ENCODE measurements around the gene ZNRD2. TPM values are rescaled to one million over a fixed set of nuclear protein-coding genes. Genes with fewer than 3 reads are reported as not detected.
A peak's percentile ranks its signal among the peaks of the same experiment; 100 is the strongest.
"Not testable (repeated sequence)": the region's sequence is repeated elsewhere in the genome, so short reads cannot be mapped to it uniquely, and the experiment has no call there.

Gene ZNRD2, protein sequence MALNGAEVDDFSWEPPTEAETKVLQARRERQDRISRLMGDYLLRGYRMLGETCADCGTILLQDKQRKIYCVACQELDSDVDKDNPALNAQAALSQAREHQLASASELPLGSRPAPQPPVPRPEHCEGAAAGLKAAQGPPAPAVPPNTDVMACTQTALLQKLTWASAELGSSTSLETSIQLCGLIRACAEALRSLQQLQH
- 10 to 100 TPM; 16.5 to 25.7 (median 25.4) TPM for total RNA-seq

GRCh38 chr11:65569973-65570918 lies at the start of gene ZNRD2:
Gene ZNRD2, plus strand, starts transcription at chr11:65570477. Its CDS starts 15 bp downstream, at chr11:65570492.
- Histone ChIP-seq H3K36me3 (no peaks in the 10 kb centered on the region), H3K4me1 (peaks cover 5 to 62% (median 33%) of the 10 kb centered on the region in 4 donors), H3K9me3 (no peaks in the 10 kb centered on the region), H3K27me3 (no peaks in the 10 kb centered on the region), H3K27ac (peak within 1 kb of the TSS; percentile 92 to 97 (median 96)), H3K4me3 (peak within 1 kb of the TSS; percentile 45 to 83 (median 80))
- TF ChIP-seq POLR2A (IDR thresholded peaks at IDR 0.05), result peak; percentile 66 to 74
- TF ChIP-seq, protein P1, sequence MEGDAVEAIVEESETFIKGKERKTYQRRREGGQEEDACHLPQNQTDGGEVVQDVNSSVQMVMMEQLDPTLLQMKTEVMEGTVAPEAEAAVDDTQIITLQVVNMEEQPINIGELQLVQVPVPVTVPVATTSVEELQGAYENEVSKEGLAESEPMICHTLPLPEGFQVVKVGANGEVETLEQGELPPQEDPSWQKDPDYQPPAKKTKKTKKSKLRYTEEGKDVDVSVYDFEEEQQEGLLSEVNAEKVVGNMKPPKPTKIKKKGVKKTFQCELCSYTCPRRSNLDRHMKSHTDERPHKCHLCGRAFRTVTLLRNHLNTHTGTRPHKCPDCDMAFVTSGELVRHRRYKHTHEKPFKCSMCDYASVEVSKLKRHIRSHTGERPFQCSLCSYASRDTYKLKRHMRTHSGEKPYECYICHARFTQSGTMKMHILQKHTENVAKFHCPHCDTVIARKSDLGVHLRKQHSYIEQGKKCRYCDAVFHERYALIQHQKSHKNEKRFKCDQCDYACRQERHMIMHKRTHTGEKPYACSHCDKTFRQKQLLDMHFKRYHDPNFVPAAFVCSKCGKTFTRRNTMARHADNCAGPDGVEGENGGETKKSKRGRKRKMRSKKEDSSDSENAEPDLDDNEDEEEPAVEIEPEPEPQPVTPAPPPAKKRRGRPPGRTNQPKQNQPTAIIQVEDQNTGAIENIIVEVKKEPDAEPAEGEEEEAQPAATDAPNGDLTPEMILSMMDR (IDR thresholded peaks at IDR 0.05), result peak in 5 of 6 experiments; percentile 14 to 50 (median 44)
- peak; percentile 98 to 99 (median 99) for DNase-seq

DNA sequence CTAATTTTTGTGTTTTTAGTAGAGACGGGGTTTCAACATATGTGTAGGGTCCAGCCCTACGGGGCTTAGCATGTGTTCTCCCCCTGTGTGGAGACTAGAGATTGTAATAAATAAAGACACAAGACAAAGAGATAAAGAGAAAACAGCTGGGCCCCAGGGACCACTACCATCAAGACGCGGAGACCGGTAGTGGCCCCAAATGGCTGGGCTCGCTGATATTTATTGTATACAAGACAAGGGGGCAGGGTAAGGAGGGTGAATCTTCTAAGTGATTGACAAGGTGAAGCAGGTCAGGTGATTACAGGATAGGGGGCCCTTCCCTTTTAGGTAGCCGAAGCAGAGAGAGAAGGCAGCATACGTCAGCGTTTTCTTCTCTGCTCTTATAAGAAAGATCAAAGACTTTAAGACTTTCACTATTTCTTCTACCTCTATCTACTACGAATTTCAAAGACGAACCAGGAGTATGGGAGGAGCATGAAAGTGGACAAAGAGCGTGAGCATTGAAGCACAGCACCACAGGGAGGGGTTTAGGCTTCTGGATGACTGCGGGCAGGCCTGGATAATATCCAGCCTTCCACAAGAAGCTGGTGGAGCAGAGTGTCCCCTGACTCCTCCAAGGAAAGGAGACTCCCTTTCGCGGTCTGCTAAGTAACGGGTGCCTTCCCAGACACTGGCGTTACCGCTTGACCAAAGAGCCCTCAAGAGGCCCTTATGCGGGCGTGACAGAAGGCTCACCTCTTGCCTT lies 48.3 kb upstream of the ZNRD2 start:
- peaks cover 0 to 25% (median 20%) of the 10 kb centered on the region in 4 donors for H3K4me1 ChIP-seq
- not testable (repeated sequence) for H3K27me3 ChIP-seq, H3K9me3 ChIP-seq, H3K36me3 ChIP-seq, DNase-seq
- peak overlapping the region in 2 of 4 donors; percentile 56 to 92 for H3K27ac ChIP-seq
- peak overlapping the region in 1 of 4 donors; percentile 9 for H3K4me3 ChIP-seq

DNA sequence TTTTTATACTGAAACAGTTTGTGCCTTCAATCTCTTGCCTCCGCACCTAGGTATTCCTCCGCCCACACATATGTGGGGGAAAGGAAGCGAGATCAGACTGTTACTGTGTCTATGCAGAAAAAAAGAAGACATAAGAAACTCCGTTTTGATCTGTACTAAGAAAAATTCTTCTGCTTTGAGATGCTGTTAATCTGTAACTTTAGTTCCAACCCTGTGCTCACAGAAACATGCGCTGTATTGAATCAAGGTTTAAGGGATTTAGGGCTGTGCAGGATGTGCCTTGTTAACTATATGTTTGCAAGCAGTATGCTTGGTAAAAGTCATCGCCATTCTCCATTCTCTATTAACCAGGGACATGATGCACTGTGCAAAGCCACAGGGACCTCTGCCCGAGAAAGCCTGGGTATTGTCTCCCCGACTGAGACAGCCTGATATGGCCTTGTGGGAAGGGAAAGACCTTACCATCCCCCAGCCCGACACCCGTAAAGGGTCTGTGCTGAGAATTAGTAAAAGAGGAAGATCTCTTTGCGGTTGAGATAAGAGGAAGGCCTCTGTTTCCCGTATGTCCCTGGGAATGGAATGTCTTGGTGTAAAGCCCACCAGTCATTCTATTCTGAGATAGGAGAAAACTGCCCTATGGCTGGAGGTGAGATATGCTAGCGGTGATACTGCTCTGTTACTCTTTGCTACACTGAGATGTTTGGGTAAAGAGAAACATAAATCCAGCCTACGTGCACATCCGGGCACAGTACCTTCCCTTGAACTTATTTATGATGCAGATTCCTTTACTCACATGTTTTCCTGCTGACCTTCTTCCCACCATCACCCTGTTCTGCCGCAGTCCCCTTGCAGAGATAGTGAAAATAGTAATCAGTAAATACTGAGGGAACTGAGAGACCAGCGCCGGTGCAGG lies 47.3 kb upstream of the ZNRD2 start:
- Histone ChIP-seq H3K27ac (peak overlapping the region; percentile 56 to 92 (median 85)), H3K4me1 (peaks cover 0 to 27% (median 20%) of the 10 kb centered on the region in 4 donors), H3K4me3 (peak overlapping the region in 1 of 4 donors; percentile 24), H3K36me3 (peaks cover 0 to 20% (median 0%) of the 10 kb centered on the region in 3 donors)
- not testable (repeated sequence) for H3K27me3 ChIP-seq, H3K9me3 ChIP-seq
- peak in 1 of 3 donors; percentile 42 for DNase-seq

GRCh38 chr11:65523631-65523968 lies 46.7 kb upstream of the ZNRD2 start:
- not testable (repeated sequence) for H3K27me3 ChIP-seq, H3K4me3 ChIP-seq, DNase-seq, H3K9me3 ChIP-seq
- Histone ChIP-seq H3K27ac (peak overlapping the region; percentile 56 to 92 (median 85)), H3K36me3 (peaks cover 0 to 22% (median 0%) of the 10 kb centered on the region in 3 donors), H3K4me1 (peaks cover 0 to 27% (median 20%) of the 10 kb centered on the region in 4 donors)

- peaks cover 0 to 24% (median 0%) of the 10 kb centered on the region in 3 donors for H3K36me3 ChIP-seq
- H3K27ac ChIP-seq, result peak overlapping the region; percentile 56 to 92 (median 85)
- peak overlapping the region in 3 of 4 donors; percentile 4 to 100 (median 99) for H3K4me3 ChIP-seq
- no peak for TF ChIP-seq POLR2A (IDR thresholded peaks at IDR 0.05)
- TF ChIP-seq, protein P1 (IDR thresholded peaks at IDR 0.05), result no peak
- peak in 1 of 3 donors; percentile 71 for DNase-seq
- H3K4me1 ChIP-seq, result peaks cover 0 to 27% (median 20%) of the 10 kb centered on the region in 4 donors
- H3K9me3 ChIP-seq, result no peaks in the 10 kb centered on the region
- no peaks in the 10 kb centered on the region for H3K27me3 ChIP-seq
Observed at GRCh38 chr11:65524014-65524740, 46.1 kb upstream of the ZNRD2 start.
